Right lobe of liver (tissue), 6 donors: ENCODE results near the gene APOL3. TPM values are rescaled to one million over a fixed set of nuclear protein-coding genes. Genes with fewer than 3 reads are reported as not detected.

ENCODE experiments used
- ATAC-seq, 4 donors: fragments of 200-7000 bp; cut with Tn5 transposase; one replicate each; pipeline ENCODE4 v1.9.1; 2020; ENCODE audit warnings: mild to moderate bottlenecking in 4 of 4, moderate library complexity in 4 of 4
- DNase-seq, 3 donors: peaks; one replicate each; pipeline ENCODE4 v3.0.0-alpha.2; 2020
- H3K27ac ChIP-seq, 3 donors: fragments of 200-600 bp; one replicate each; pipeline ENCODE4 v1.8.0; 2022
- H3K27me3 ChIP-seq, 2 donors: fragments of 200-600 bp; one replicate each; pipeline ENCODE4 v1.8.0; 2022
- H3K36me3 ChIP-seq, 4 donors: fragments of 200-600 bp; sonication (generic) in 1 of 4; one replicate each; pipeline versions ENCODE4 v1.5.1 to v1.8.0; 2017 to 2022; ENCODE audit warnings: control low read depth in 1 of 4
- H3K4me1 ChIP-seq, 4 donors: fragments of 200-600 bp; sonication (generic) in 1 of 4; one replicate each; pipeline versions ENCODE4 v1.5.1 to v1.8.0; 2017 to 2022; ENCODE audit warnings: control low read depth in 1 of 4
- H3K4me3 ChIP-seq, 3 donors: fragments of 200-600 bp; one replicate each; pipeline ENCODE4 v1.8.0; 2022
- H3K9me3 ChIP-seq, 4 donors: fragments of 200-600 bp; sonication (generic) in 1 of 4; one replicate each; pipeline versions ENCODE4 v1.5.1 to v1.8.0; 2017 to 2022; ENCODE audit warnings: control low read depth in 1 of 4
- CTCF ChIP-seq, 4 donors: fragments of 200-600 bp in 3 of 4; fragments of 450-650 bp in 1 of 4; IDR thresholded peaks; one replicate each; pipeline versions ENCODE4 v1.5.1 to v1.8.0; 2016 to 2022; ENCODE audit warnings: antibody characterized with exemption in 4 of 4, mild to moderate bottlenecking in 2 of 4
- POLR2A ChIP-seq: fragments of 450-650 bp; IDR thresholded peaks from one replicate; pipeline ENCODE4 v1.6.1; 2017; ENCODE audit warnings: antibody characterized with exemption, mild to moderate bottlenecking
- WGBS: methylation state at CpG from one replicate; pipeline ENCODE4 v1.1.6; 2018; ENCODE audit warnings: low coverage, low lambda C conversion rate; ENCODE audit not compliant: insufficient coverage; ENCODE audit errors: missing lambda C conversion rate; 5-methylcytosine and 5-hydroxymethylcytosine counted together
- intact Hi-C, 2 donors: fragments of 100-400 bp; cut with DNase I; formaldehyde crosslinking; loops; one replicate each; pipeline versions ENCODE4 v1.11.2 to v1.14.1; 2022
- total RNA-seq, 6 experiments: library from RNA; depleted of rRNA in 2 of 6; stranded (reverse); fragments of >200 nt in 2 of 6; fragmentation: NEBNext Ultra II Directional in 3 of 6; extraction: Animal tissue kit (Norgen Biotek cat#: 25700) in 3 of 6; gene quantifications; one replicate each; pipeline versions ENCODE4 v1.1.0 to v1.2.4, GENCODE V29; 2016 to 2023
- donor health status: DM: no; HTN: yes; CAD: no.
- donor health status: DM: no; HTN: no; CAD: no.
- donor health status: DM: no; HTN: no; CAD: no.
- donor health status: DM: no; HTN: yes; CAD: no.
- donor health status: DM: no; HTN: yes; CAD: no.

Gene APOL3
- total RNA-seq, 6 experiments from 2014 or later = 21.7 to 80.5 (median 30.2) TPM

GRCh38 chr22:36194385-36194784 is 33.8 kb upstream of the APOL3 start:
- no peaks in the 10 kb centered on the region for H3K27me3 ChIP-seq
- 45% methylated on average over 2 of the region's 2 CpGs for WGBS
- peaks cover 0 to 36% (median 12%) of the 10 kb centered on the region in 4 donors for H3K4me1 ChIP-seq
- no peak for DNase-seq
- TF ChIP-seq POLR2A = no peak
- no peak for TF ChIP-seq CTCF (IDR thresholded peaks at IDR 0.05)
- ATAC-seq = no peak
- intact Hi-C loops = loop anchor here in 1 of 2 donors (10.0 kb wide), 1 partner anchor 90 kb away; no protein-coding TSS in a partner anchor
- H3K27ac ChIP-seq = no peak overlapping the region
- H3K4me3 ChIP-seq = no peak overlapping the region
- H3K9me3 ChIP-seq = no peaks in the 10 kb centered on the region
- no peaks in the 10 kb centered on the region for H3K36me3 ChIP-seq

- no peak overlapping the region for H3K4me3 ChIP-seq
- no peak overlapping the region for H3K27ac ChIP-seq
- 16% methylated on average over 3 of the region's 3 CpGs for WGBS
- H3K4me1 ChIP-seq = peaks cover 0 to 30% (median 10%) of the 10 kb centered on the region in 4 donors
- DNase-seq = peak in 1 of 3 donors; percentile 75
- intact Hi-C loops = loop anchor here in 1 of 2 donors (10.0 kb wide), 1 partner anchor 91 kb away; no protein-coding TSS in a partner anchor
- H3K27me3 ChIP-seq = no peaks in the 10 kb centered on the region
- peak; percentile 47 to 70 (median 58) for ATAC-seq
- H3K9me3 ChIP-seq = no peaks in the 10 kb centered on the region
- TF ChIP-seq POLR2A (no peak), CTCF (IDR thresholded peaks at IDR 0.05) (no peak)
- H3K36me3 ChIP-seq = no peaks in the 10 kb centered on the region
Measured at GRCh38 chr22:36193577-36193976, 33.0 kb upstream of the APOL3 start.

- intact Hi-C loops = loop anchor here in 1 of 2 donors (10.0 kb wide), 1 partner anchor 92 kb away; no protein-coding TSS in a partner anchor
- no peaks in the 10 kb centered on the region for H3K9me3 ChIP-seq
- H3K27me3 ChIP-seq = no peaks in the 10 kb centered on the region
- ATAC-seq (no peak), DNase-seq (no peak)
- H3K27ac ChIP-seq = no peak overlapping the region
- no peak for TF ChIP-seq CTCF (IDR thresholded peaks at IDR 0.05)
- TF ChIP-seq POLR2A = no peak
- H3K4me3 ChIP-seq = no peak overlapping the region
- H3K36me3 ChIP-seq = no peaks in the 10 kb centered on the region
- peaks cover 0 to 26% (median 9%) of the 10 kb centered on the region in 4 donors for H3K4me1 ChIP-seq
- WGBS = 59% methylated on average over 3 of the region's 3 CpGs
Measured at GRCh38 chr22:36193171-36193570, 32.6 kb upstream of the APOL3 start.

- no peak for TF ChIP-seq CTCF (IDR thresholded peaks at IDR 0.05)
- no peak for TF ChIP-seq POLR2A
- H3K27ac ChIP-seq = no peak overlapping the region
- intact Hi-C loops = loop anchor here in 1 of 2 donors (10.0 kb wide), 1 partner anchor 92 kb away; no protein-coding TSS in a partner anchor
- H3K9me3 ChIP-seq = no peaks in the 10 kb centered on the region
- H3K4me3 ChIP-seq = no peak overlapping the region
- 58% methylated on average over 4 of the region's 4 CpGs for WGBS
- peaks cover 0 to 19% (median 6%) of the 10 kb centered on the region in 4 donors for H3K4me1 ChIP-seq
- ATAC-seq (no peak), DNase-seq (no peak)
- H3K36me3 ChIP-seq = no peaks in the 10 kb centered on the region
- H3K27me3 ChIP-seq = no peaks in the 10 kb centered on the region
Measured at GRCh38 chr22:36192542-36192941, 32.0 kb upstream of the APOL3 start.
